Adrenal gland (tissue), 12 donors: ENCODE results near the gene UBXN2A. TPM values are rescaled to one million over a fixed set of nuclear protein-coding genes. Genes with fewer than 3 reads are reported as not detected.

ENCODE experiments used
- DNase-seq, 7 donors: peaks; one replicate each; pipeline ENCODE4 v3.0.0-alpha.2; 2019 to 2020
- H3K27ac ChIP-seq, 5 donors: fragments of 200-600 bp; sonication (generic) in 4 of 5; 1 replicate in 3 of 5; 2 replicates in 2 of 5; pipeline versions ENCODE4 v1.5.1 to v1.8.0; 2016 to 2020; ENCODE audit warnings: mild to moderate bottlenecking in 1 of 5
- H3K27me3 ChIP-seq: fragments of 200-600 bp; 2 replicates; pipeline ENCODE4 v1.8.0; 2021
- H3K36me3 ChIP-seq, 2 donors: fragments of 200-600 bp; replicated peaks in 1 of 2; 1 replicate in 1 of 2; 2 replicates in 1 of 2; pipeline versions ENCODE4 v1.5.1 to v1.8.0; 2018 to 2022
- H3K4me1 ChIP-seq, 2 donors: fragments of 200-600 bp; replicated peaks in 1 of 2; 1 replicate in 1 of 2; 2 replicates in 1 of 2; pipeline versions ENCODE4 v1.5.1 to v1.8.0; 2018 to 2021
- H3K4me3 ChIP-seq, 4 donors: fragments of 200-600 bp; sonication (generic) in 3 of 4; one replicate each; pipeline ENCODE4 v1.5.1; 2016 to 2018
- H3K9me3 ChIP-seq, 3 donors: fragments of 200-600 bp; sonication (generic) in 1 of 3; replicated peaks in 1 of 3; 1 replicate in 2 of 3; 2 replicates in 1 of 3; pipeline versions ENCODE4 v1.5.1 to v1.8.0; 2016 to 2021
- POLR2A ChIP-seq, 2 donors: fragments of 450-650 bp; IDR thresholded peaks; one replicate each; pipeline ENCODE4 v1.6.1; 2017; ENCODE audit warnings: antibody characterized with exemption in 2 of 2, mild to moderate bottlenecking in 2 of 2, moderate library complexity in 1 of 2
- WGBS, 4 donors: extraction: QIAGEN DNeasy Blood & Tissue Kit in 2 of 4; methylation state at CpG; one replicate each; pipeline versions ENCODE4 v1.1.5 to v1.1.7; 2013 to 2017; 5-methylcytosine and 5-hydroxymethylcytosine counted together
- intact Hi-C, 2 donors: fragments of 100-400 bp; cut with DNase I; formaldehyde crosslinking; loops; one replicate each; pipeline versions ENCODE4 v1.14.1 to v1.15.0; 2022 to 2023
- polyA plus RNA-seq, 3 donors: library from polyadenylated mRNA; stranded (reverse); fragments of 200-250 nt in 2 of 3; fragments of 350-450 nt in 1 of 3; fragmentation: Illumina TruSeq in 1 of 3; extraction: RNeasy Lipid Tissue Mini Kit (QIAGEN cat#74804) in 1 of 3; gene quantifications; one replicate each; pipeline ENCODE4 v1.2.3, GENCODE V29; 2013 to 2014
- total RNA-seq, 9 donors: library from RNA; depleted of rRNA in 4 of 9; stranded (reverse); fragments of >200 nt in 4 of 9; fragments of 120-200 nt in 1 of 9; fragmentation: NEBNext Ultra II Directional in 1 of 9; extraction: Animal tissue kit (Norgen Biotek cat#: 25700) in 1 of 9; gene quantifications; one replicate each; pipeline versions ENCODE4 v1.1.0 to v1.2.4, GENCODE V29; 2013 to 2023
- TF ChIP-seq, protein P1 (sequence below), 6 experiments: fragments of 450-650 bp in 4 of 6; fragments of 200-600 bp in 2 of 6; sonication (generic) in 1 of 6; IDR thresholded peaks; 1 replicate in 5 of 6; 2 replicates in 1 of 6; pipeline versions ENCODE4 v1.5.1 to v1.8.0; 2016 to 2021; ENCODE audit warnings: antibody characterized with exemption in 6 of 6, mild to moderate bottlenecking in 2 of 6, moderate library complexity in 1 of 6
- donor health status: healthy with polysubstance abuse.
- donor health status: Bipolar disorder and iron deficiency.
- donor health status: DM: yes; HTN: yes; CAD: no.
- donor health status: DM: no; HTN: no; CAD: no.
- donor health status: DM: no; HTN: no; CAD: no.
- donor health status: DM: yes; HTN: yes; CAD: no.

Gene UBXN2A
- total and polyA plus RNA-seq, 12 donors = 5.4 to 17.3 (median 11.0) TPM

DNA sequence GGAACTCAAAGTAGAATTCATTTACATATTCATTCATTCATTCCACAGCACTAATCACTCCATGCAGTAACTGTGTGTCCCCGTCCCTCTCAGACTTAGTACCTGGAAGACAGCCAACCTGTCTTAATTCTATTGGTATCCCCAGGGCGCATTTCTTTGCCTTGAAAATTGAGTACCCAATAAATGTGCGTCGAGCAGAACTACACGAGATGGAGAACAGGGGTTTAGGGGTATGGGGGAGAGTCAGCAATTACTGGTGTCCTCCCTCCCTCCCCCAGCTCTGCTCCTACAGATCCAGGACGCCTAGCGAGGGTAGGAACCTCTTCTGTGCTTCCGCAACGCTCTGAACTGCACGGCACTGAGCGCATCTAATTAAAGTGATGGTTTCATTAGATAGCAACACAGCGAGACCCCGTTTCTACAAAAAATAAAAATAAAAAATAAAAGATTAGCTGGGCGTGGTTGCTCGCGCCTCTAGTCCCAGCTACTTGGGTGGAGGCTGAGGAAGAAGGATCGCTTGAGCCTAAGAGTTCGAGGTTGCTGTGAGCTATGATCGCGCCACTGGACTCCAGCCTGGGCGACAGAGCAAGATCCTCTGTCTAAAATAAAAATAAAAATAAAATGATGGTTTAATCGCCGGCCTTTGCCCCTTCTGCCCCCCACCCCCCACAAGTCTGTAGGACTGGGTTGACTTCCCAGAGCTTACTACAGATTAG lies 108.7 kb downstream of the UBXN2A start:
- Histone ChIP-seq H3K4me3 (peak overlapping the region in 2 of 4 donors; percentile 91 to 94), H3K36me3 (no peaks in the 10 kb centered on the region), H3K9me3 (no peaks in the 10 kb centered on the region), H3K27me3 (no peaks in the 10 kb centered on the region), H3K4me1 (peaks cover 0 to 16% of the 10 kb centered on the region in 2 donors), H3K27ac (no peak overlapping the region)
- WGBS, 4 donors = 22 to 36% (median 24%) methylated on average over 23 of the region's 23 CpGs
- intact Hi-C loops = no loop called here
- DNase-seq = peak in 1 of 7 donors; percentile 45
- TF ChIP-seq, protein P1, sequence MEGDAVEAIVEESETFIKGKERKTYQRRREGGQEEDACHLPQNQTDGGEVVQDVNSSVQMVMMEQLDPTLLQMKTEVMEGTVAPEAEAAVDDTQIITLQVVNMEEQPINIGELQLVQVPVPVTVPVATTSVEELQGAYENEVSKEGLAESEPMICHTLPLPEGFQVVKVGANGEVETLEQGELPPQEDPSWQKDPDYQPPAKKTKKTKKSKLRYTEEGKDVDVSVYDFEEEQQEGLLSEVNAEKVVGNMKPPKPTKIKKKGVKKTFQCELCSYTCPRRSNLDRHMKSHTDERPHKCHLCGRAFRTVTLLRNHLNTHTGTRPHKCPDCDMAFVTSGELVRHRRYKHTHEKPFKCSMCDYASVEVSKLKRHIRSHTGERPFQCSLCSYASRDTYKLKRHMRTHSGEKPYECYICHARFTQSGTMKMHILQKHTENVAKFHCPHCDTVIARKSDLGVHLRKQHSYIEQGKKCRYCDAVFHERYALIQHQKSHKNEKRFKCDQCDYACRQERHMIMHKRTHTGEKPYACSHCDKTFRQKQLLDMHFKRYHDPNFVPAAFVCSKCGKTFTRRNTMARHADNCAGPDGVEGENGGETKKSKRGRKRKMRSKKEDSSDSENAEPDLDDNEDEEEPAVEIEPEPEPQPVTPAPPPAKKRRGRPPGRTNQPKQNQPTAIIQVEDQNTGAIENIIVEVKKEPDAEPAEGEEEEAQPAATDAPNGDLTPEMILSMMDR (IDR thresholded peaks at IDR 0.05) = no peak
- TF ChIP-seq POLR2A (IDR thresholded peaks at IDR 0.05) = no peak

DNA sequence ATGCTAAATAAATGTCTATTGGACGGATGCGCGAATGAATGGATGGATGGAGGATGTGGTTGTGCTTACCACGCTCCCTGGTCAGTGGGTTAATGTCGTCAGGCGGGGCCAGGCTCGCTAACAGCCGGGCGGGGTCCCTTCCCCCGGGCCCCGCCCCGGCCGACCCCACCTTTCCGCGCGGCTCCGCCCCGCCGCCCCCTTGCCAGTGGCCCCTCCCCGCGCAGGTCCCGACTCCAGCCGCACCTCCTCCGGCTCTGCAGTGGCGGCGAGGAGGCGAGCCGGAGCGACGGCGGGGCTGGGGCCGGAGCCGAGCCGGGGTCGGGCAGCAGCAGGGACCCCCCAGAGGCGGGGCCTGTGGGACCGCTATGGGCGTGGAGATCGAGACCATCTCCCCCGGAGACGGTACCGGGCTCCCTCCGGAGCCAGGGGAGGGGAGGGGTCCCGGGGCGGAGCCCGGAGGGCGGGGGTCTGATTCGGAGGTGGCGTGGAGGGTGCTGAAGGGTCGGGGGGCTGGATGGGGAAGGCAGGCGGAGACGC lies 109.3 kb downstream of the UBXN2A start, which contains the start of gene FKBP1B:
Gene FKBP1B (plus strand): TSS at position 257 of the 537 bp plus-strand sequence. CDS start 109 bp downstream, at position 366.
- TF ChIP-seq, protein P1 (IDR thresholded peaks at IDR 0.05) = no peak
- TF ChIP-seq POLR2A (IDR thresholded peaks at IDR 0.05) = no peak
- WGBS, 4 donors = 0 to 3% (median 1%) methylated on average over 11 to 52 of the region's 52 CpGs
- peaks cover 0 to 16% of the 10 kb centered on the region in 2 donors for H3K4me1 ChIP-seq
- H3K4me3 ChIP-seq = peak within 1 kb of the TSS; percentile 18 to 94 (median 71)
- peak in 6 of 7 donors; percentile 26 to 65 (median 42) for DNase-seq
- intact Hi-C loops = no loop called here
- no peaks in the 10 kb centered on the region for H3K27me3 ChIP-seq
- H3K9me3 ChIP-seq = no peaks in the 10 kb centered on the region
- H3K36me3 ChIP-seq = no peaks in the 10 kb centered on the region
- peak within 1 kb of the TSS in 3 of 5 donors; percentile 50 to 53 (median 52) for H3K27ac ChIP-seq

DNA sequence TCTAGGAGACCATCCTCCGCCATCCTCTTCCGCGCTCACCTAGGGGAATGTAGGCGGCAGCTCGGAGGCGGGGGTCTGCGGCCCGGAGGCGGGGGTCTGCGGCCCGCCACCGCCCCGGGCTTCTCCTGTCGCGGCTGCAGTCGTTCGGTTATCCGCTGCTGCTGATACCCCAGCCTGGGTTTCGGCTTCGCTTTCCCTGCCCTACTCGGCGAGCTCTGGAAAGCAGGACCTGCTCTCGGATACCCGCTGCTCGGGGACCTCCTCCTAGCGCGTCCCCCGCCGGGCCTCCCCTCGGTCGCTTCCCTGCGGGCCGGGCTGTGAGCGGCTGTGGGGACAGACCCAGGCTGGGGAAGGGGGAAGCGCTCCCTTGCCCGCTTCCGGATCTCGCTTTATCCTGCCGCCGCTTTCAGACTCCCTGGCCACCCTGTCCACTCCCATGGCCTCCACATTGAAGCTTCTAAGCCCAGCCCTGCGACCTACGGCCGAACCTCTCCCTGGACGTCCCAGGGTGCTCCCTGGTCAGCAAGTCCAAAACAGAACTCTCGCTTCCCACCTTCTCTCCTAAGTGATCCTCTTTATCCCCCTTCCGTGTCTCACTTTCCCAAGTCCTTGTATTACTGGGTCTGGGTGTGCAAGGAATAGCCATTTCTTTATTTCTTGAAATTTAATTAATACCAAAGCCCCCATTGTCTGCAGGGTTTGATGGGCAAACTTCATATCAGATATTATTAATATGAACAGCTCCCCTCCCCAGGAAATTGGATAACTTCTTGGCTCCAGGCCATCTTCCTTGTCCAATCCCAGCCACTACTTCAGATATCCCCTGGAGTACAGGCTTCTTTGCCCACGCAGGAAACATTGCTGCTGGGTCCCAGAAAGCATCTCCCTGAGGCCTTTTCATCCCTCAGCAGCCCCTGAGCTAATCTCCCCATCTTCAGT lies 110.0 kb downstream of the UBXN2A start:
- Histone ChIP-seq H3K4me3 (peak overlapping the region in 3 of 4 donors; percentile 51 to 94 (median 91)), H3K27me3 (no peaks in the 10 kb centered on the region), H3K9me3 (no peaks in the 10 kb centered on the region), H3K36me3 (no peaks in the 10 kb centered on the region), H3K4me1 (peaks cover 0 to 16% of the 10 kb centered on the region in 2 donors), H3K27ac (peak overlapping the region in 3 of 5 donors; percentile 50 to 53 (median 52))
- TF ChIP-seq, protein P1 (IDR thresholded peaks at IDR 0.05) = no peak
- TF ChIP-seq POLR2A (IDR thresholded peaks at IDR 0.05) = no peak
- DNase-seq = peak; percentile 22 to 53 (median 35)
- WGBS, 4 donors = 6 to 14% (median 9%) methylated on average over 17 to 47 of the region's 47 CpGs
- intact Hi-C loops = no loop called here

DNA sequence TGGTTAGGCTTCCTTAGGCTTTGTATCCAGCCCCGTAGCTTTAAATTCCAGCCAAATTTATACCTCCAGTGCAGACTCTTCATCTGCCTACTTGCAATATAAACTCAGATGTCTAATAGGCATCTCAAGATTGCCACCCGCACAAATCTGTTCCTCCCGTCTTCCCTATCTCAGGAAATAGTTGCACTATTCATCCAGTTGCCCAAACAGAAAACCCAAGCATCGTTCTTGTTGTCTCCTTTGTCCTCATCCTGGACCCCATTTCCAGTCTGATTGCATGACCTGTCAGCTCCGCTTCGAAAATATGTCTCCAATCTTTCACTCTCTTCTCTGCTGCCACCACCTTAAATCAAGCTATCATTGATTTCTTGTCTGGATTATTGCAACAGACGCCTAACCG lies 111.6 kb downstream of the UBXN2A start:
- intact Hi-C loops = no loop called here
- H3K4me3 ChIP-seq = no peak overlapping the region
- no peaks in the 10 kb centered on the region for H3K36me3 ChIP-seq
- H3K9me3 ChIP-seq = no peaks in the 10 kb centered on the region
- H3K27ac ChIP-seq = no peak overlapping the region
- peaks cover 0 to 7% of the 10 kb centered on the region in 2 donors for H3K4me1 ChIP-seq
- no peaks in the 10 kb centered on the region for H3K27me3 ChIP-seq
- DNase-seq = no peak
- TF ChIP-seq POLR2A (IDR thresholded peaks at IDR 0.05) = no peak
- TF ChIP-seq, protein P1 (IDR thresholded peaks at IDR 0.05) = no peak
- 88 to 90% (median 90%) methylated on average over 8 of the region's 8 CpGs for WGBS, 4 donors
